Effector memory CD4-positive, alpha-beta T cell (primary cell): ENCODE results near the gene HMCN1.

Experiments
- DNase-seq, 3 donors: peaks; one replicate each; pipeline ENCODE4 v3.0.0-alpha.2; 2020
- H3K27ac ChIP-seq: 2 replicates; pipeline ENCODE4 v1.7.0; 2013; ENCODE audit warnings: mild to moderate bottlenecking, low read length, moderate library complexity; ENCODE audit not compliant: insufficient read depth, poor library complexity, severe bottlenecking
- H3K27me3 ChIP-seq: replicated peaks from 2 replicates; pipeline ENCODE4 v1.7.0; 2013; ENCODE audit warnings: mild to moderate bottlenecking, low read length; ENCODE audit not compliant: insufficient read depth, control insufficient read depth, poor library complexity, severe bottlenecking
- H3K36me3 ChIP-seq: 2 replicates; pipeline ENCODE4 v1.7.0; 2013; ENCODE audit warnings: mild to moderate bottlenecking, low read length, moderate library complexity; ENCODE audit not compliant: control insufficient read depth, insufficient read depth
- H3K4me1 ChIP-seq: 2 replicates; pipeline ENCODE4 v1.7.0; 2013; ENCODE audit warnings: low read length, mild to moderate bottlenecking; ENCODE audit not compliant: control insufficient read depth, insufficient read depth, poor library complexity, severe bottlenecking
- H3K4me3 ChIP-seq: 2 replicates; pipeline ENCODE4 v1.7.0; 2013; ENCODE audit warnings: low read length, low read depth, mild to moderate bottlenecking; ENCODE audit not compliant: insufficient read depth, poor library complexity, severe bottlenecking
- H3K9me3 ChIP-seq: 2 replicates; pipeline ENCODE4 v1.7.0; 2013; ENCODE audit warnings: mild to moderate bottlenecking, low read length, moderate library complexity; ENCODE audit not compliant: control insufficient read depth

Gene HMCN1

GRCh38 chr1:185837711-185838110, 103.5 kb downstream of the HMCN1 start:
- Histone ChIP-seq H3K4me3 (no peak overlapping the region), H3K27me3 (no peaks in the 10 kb centered on the region), H3K4me1 (no peaks in the 10 kb centered on the region), H3K27ac (no peak overlapping the region), H3K36me3 (no peaks in the 10 kb centered on the region), H3K9me3 (no peaks in the 10 kb centered on the region)
- DNase-seq, result no peak

DNA sequence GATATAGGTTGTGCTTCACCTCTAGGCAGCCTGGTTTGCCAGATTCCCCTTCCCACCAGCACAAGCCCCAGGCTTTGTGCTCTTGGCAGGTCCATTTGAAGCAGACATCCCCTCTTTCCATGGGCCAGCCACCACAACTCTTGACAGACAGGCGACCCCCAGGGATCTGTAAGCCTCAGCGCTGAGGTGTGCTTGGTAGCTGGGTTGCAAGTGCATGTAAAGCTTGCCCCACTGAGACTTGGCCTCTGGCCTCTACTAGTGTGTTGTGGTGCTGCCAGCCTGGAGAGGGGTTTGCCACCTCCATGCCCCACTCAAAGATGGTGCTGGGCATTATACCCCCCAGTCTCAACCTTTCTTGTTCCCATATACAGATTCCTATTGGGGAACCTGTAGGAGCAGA, 103.9 kb downstream of the HMCN1 start:
- Histone ChIP-seq H3K9me3 (no peaks in the 10 kb centered on the region), H3K27ac (no peak overlapping the region), H3K4me3 (no peak overlapping the region), H3K4me1 (no peaks in the 10 kb centered on the region), H3K36me3 (no peaks in the 10 kb centered on the region), H3K27me3 (no peaks in the 10 kb centered on the region)
- DNase-seq, result no peak

- Histone ChIP-seq H3K9me3 (no peaks in the 10 kb centered on the region), H3K4me1 (no peaks in the 10 kb centered on the region), H3K4me3 (no peak overlapping the region), H3K36me3 (no peaks in the 10 kb centered on the region), H3K27ac (no peak overlapping the region), H3K27me3 (no peaks in the 10 kb centered on the region)
- no peak for DNase-seq
Observed at GRCh38 chr1:185840880-185841279, 106.7 kb downstream of the HMCN1 start.

DNA sequence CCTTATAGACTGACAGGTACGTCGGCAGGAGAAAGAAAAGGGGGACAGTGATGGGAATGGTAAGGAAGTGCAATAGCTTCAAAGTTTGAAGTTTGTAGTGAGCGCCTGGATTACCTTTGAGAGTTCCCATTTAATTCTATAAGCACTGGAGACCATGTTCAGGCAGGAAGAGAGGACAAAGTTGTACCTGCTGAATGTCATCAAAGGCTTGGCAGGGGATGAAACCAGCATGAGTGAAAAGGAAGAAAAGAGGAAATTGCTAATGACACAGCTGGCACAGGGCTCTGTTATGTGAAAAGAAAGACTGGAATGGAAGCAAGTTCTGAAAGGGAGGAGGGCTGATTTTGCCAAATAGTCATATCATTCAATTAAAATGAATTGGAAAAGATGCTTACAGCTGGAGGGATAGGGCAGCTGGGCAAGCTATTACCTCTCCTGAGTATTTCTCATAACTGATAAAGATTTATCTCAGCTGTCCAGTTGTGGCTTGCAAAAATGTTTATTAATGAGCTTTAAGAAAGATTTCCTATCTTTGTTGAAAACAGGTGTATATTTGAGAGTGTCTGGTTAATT, 109.2 kb downstream of the HMCN1 start:
- Histone ChIP-seq H3K27ac (no peak overlapping the region), H3K4me3 (no peak overlapping the region), H3K36me3 (no peaks in the 10 kb centered on the region), H3K27me3 (no peaks in the 10 kb centered on the region), H3K9me3 (no peaks in the 10 kb centered on the region), H3K4me1 (no peaks in the 10 kb centered on the region)
- DNase-seq, result no peak

DNA sequence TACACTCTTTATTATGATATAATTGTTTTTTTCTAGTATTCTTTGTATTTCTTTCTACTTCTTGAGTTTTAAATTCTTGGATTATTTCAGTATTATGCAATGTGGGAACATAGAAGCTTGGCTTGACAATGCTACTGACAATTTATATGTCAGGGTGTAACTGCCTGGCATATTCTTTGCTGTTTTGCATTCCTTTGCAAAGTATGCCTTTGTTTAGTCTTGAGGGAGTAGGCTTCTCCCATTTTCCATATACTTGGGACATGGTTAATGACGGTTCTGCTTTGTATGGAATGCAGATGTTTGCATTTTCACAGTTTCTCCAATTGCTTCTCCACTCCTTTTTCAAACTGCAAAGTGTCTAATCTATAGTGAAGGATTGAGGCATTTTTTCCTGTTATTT, 109.8 kb downstream of the HMCN1 start:
- DNase-seq, result no peak
- Histone ChIP-seq H3K4me3 (no peak overlapping the region), H3K27ac (no peak overlapping the region), H3K9me3 (no peaks in the 10 kb centered on the region), H3K36me3 (no peaks in the 10 kb centered on the region), H3K4me1 (no peaks in the 10 kb centered on the region), H3K27me3 (no peaks in the 10 kb centered on the region)

DNA sequence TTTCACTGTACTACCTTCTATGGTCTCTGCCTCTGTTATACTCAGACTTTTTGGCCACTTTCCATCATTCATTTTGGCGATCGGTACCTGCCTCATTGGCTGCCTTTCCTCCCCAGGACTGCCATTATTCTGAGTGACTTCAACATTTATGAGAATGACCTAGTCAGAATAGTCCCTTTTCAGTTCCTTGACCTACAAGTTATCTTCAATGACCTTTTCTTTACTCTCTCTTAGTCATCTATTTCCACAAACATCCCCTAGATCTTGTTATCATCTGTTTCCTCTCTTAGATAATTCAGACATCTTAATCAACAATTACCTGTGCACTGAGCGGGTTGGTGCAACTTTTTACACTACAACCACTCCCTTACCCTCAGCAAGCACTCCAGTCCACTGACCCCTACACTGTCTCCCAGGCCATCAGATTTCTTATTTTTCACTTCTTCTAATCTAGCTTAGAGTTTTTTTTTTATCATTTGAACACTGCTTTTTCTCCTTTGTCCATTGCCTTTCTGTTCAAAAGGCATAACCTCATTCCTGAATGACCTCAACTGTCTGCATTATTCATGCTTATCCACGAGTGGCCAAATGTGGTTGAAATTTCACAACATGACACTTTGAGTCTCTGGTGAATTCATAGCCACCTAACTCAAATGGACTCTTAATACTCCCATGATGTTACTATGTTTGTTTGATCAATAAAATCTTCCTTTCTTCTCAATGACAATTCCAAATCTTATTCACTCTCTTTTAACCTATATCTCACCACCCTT, 112.7 kb downstream of the HMCN1 start:
- Histone ChIP-seq H3K36me3 (no peaks in the 10 kb centered on the region), H3K27ac (no peak overlapping the region), H3K27me3 (peaks cover 3% of the 10 kb centered on the region), H3K9me3 (no peaks in the 10 kb centered on the region), H3K4me1 (no peaks in the 10 kb centered on the region), H3K4me3 (no peak overlapping the region)
- DNase-seq, result no peak

- Histone ChIP-seq H3K36me3 (no peaks in the 10 kb centered on the region), H3K4me3 (no peak overlapping the region), H3K27ac (no peak overlapping the region), H3K27me3 (peaks cover 3% of the 10 kb centered on the region), H3K9me3 (no peaks in the 10 kb centered on the region), H3K4me1 (no peaks in the 10 kb centered on the region)
- no peak for DNase-seq
Observed at GRCh38 chr1:185849014-185849413, 114.8 kb downstream of the HMCN1 start.

DNA sequence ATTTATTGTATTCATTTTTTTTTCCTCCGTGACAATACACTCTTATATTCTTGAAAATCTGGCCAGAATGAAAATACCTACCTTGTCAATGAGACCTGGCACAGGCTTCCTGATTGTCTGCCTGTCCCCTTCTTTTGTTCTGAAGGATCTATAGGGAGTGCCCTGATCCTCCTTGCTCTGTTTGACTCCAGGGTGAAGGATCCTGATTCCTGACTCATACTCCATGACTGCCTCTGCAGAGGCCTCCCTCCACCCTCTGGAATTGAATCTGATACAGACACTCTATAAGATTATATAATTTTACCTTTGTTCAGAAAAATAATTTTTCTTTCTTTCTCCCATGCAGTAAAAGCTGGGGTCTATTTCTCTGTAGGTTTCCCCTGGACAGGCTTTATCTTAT, 116.2 kb downstream of the HMCN1 start:
- Histone ChIP-seq H3K9me3 (no peaks in the 10 kb centered on the region), H3K4me1 (no peaks in the 10 kb centered on the region), H3K27ac (no peak overlapping the region), H3K27me3 (peaks cover 6% of the 10 kb centered on the region), H3K4me3 (no peak overlapping the region), H3K36me3 (no peaks in the 10 kb centered on the region)
- no peak for DNase-seq

GRCh38 chr1:185853739-185854138, 119.5 kb downstream of the HMCN1 start:
- Histone ChIP-seq H3K4me3 (no peak overlapping the region), H3K9me3 (no peaks in the 10 kb centered on the region), H3K27me3 (peaks cover 6% of the 10 kb centered on the region), H3K36me3 (no peaks in the 10 kb centered on the region), H3K27ac (no peak overlapping the region), H3K4me1 (no peaks in the 10 kb centered on the region)
- no peak for DNase-seq

- Histone ChIP-seq H3K27me3 (peaks cover 7% of the 10 kb centered on the region), H3K36me3 (no peaks in the 10 kb centered on the region), H3K4me1 (no peaks in the 10 kb centered on the region), H3K4me3 (no peak overlapping the region), H3K27ac (no peak overlapping the region), H3K9me3 (no peaks in the 10 kb centered on the region)
- DNase-seq, result no peak
Observed at GRCh38 chr1:185856482-185856881, 122.3 kb downstream of the HMCN1 start.
